Measurements from ENCODE around the gene CFAP221. TPM values are rescaled to one million over a fixed set of nuclear protein-coding genes. Genes with fewer than 3 reads are reported as not detected.
A peak's percentile ranks its signal among the peaks of the same experiment; 100 is the strongest.

CFAP221 gene
- total RNA-seq, 1 donor from 2014 or later: not detected

DNA sequence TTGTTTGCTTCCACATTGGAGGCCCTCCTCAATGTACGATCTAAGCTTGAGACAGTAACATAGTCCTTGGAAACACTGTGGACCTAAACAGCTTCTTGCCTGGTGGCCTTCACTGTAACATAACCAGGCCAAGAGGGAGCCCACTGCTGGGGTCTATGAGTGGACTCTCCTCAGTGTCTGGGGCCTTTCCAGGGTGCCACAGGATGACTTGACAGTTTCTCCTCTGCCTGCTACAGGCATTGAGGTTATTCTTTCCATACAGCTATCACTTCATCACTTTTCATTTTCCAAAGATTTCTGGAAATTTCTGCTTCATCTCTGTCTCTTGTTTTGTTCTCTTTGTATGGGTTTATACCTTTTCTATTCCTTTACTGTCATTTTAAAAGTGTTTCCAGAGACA, 31.3 kb upstream of the CFAP221 start:
- Mint-ChIP-seq H3K9me3 (ENCODE audit: unreplicated experiment) (no peaks in the 10 kb centered on the region), H3K4me3 (ENCODE audit: unreplicated experiment) (no peak overlapping the region), H3K36me3 (ENCODE audit: unreplicated experiment) (no peaks in the 10 kb centered on the region), H3K4me1 (ENCODE audit: unreplicated experiment) (no peaks in the 10 kb centered on the region), H3K27ac (ENCODE audit: unreplicated experiment) (no peak overlapping the region), H3K27me3 (ENCODE audit: unreplicated experiment) (peaks cover 13% of the 10 kb centered on the region)
- TF ChIP-seq, protein P1, sequence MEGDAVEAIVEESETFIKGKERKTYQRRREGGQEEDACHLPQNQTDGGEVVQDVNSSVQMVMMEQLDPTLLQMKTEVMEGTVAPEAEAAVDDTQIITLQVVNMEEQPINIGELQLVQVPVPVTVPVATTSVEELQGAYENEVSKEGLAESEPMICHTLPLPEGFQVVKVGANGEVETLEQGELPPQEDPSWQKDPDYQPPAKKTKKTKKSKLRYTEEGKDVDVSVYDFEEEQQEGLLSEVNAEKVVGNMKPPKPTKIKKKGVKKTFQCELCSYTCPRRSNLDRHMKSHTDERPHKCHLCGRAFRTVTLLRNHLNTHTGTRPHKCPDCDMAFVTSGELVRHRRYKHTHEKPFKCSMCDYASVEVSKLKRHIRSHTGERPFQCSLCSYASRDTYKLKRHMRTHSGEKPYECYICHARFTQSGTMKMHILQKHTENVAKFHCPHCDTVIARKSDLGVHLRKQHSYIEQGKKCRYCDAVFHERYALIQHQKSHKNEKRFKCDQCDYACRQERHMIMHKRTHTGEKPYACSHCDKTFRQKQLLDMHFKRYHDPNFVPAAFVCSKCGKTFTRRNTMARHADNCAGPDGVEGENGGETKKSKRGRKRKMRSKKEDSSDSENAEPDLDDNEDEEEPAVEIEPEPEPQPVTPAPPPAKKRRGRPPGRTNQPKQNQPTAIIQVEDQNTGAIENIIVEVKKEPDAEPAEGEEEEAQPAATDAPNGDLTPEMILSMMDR (IDR thresholded peaks at IDR 0.05): no peak
- peak; percentile 30 for DNase-seq (ENCODE audit: extremely low spot score, unreplicated experiment)

DNA sequence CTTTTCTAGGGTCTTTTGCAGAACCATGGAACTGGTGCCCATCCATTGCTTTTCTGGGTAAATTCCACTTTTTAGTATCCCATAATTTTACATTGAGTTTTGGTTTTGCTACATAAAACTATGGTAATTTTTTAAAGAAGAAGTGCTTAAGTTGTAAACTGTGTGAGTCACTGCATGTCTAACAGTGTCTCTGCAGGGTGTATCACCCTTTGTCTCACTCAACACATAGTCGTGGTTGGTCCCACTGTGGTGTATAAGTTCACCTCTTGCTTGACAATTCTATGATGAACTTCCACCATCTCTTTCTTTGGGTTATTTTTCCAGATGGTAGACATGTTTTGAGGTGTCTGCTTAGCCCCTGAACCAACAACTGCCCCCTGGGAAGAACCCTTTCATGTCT, 30.4 kb upstream of the CFAP221 start:
- H3K4me3 Mint-ChIP-seq (ENCODE audit: unreplicated experiment): no peak overlapping the region
- no peaks in the 10 kb centered on the region for H3K36me3 Mint-ChIP-seq (ENCODE audit: unreplicated experiment)
- no peaks in the 10 kb centered on the region for H3K4me1 Mint-ChIP-seq (ENCODE audit: unreplicated experiment)
- H3K27ac Mint-ChIP-seq (ENCODE audit: unreplicated experiment): no peak overlapping the region
- peaks cover 13% of the 10 kb centered on the region for H3K27me3 Mint-ChIP-seq (ENCODE audit: unreplicated experiment)
- TF ChIP-seq, protein P1 (IDR thresholded peaks at IDR 0.05): no peak
- no peak for DNase-seq (ENCODE audit: extremely low spot score, unreplicated experiment)
- H3K9me3 Mint-ChIP-seq (ENCODE audit: unreplicated experiment): no peaks in the 10 kb centered on the region

- DNase-seq (ENCODE audit: extremely low spot score, unreplicated experiment): no peak
- TF ChIP-seq, protein P1 (IDR thresholded peaks at IDR 0.05): no peak
- Mint-ChIP-seq H3K9me3 (ENCODE audit: unreplicated experiment) (no peaks in the 10 kb centered on the region), H3K36me3 (ENCODE audit: unreplicated experiment) (no peaks in the 10 kb centered on the region), H3K27me3 (ENCODE audit: unreplicated experiment) (peaks cover 6% of the 10 kb centered on the region), H3K4me1 (ENCODE audit: unreplicated experiment) (no peaks in the 10 kb centered on the region), H3K27ac (ENCODE audit: unreplicated experiment) (no peak overlapping the region), H3K4me3 (ENCODE audit: unreplicated experiment) (no peak overlapping the region)
These were observed 28.1 kb upstream of the CFAP221 start for GRCh38 chr2:119516121-119516520.

DNA sequence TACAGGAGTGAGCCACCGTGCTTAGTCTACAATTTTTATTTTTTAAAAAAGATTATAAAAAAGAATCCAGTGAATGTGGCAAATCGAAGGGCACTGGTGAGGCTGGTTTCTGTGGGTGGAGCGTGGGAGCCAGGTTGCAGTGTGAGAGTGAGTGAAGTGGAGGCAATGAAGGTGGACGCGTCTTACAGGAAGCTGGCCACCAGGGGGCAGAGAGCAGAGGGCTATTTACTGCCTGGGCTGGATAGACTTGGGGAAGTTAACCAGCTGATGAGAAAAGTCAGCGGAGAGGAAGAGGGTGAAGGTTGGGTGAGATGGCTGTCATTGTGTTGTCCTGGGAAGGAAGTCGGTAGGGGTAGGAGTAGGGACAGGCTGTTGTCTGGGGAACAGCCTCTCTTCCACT, 26.8 kb upstream of the CFAP221 start:
- H3K36me3 Mint-ChIP-seq (ENCODE audit: unreplicated experiment): no peaks in the 10 kb centered on the region
- peaks cover 14% of the 10 kb centered on the region for H3K27me3 Mint-ChIP-seq (ENCODE audit: unreplicated experiment)

GRCh38 chr2:119518401-119519056, 25.7 kb upstream of the CFAP221 start:
- Mint-ChIP-seq H3K4me1 (ENCODE audit: unreplicated experiment) (no peaks in the 10 kb centered on the region), H3K4me3 (ENCODE audit: unreplicated experiment) (no peak overlapping the region), H3K36me3 (ENCODE audit: unreplicated experiment) (no peaks in the 10 kb centered on the region), H3K27ac (ENCODE audit: unreplicated experiment) (no peak overlapping the region), H3K27me3 (ENCODE audit: unreplicated experiment) (peaks cover 24% of the 10 kb centered on the region), H3K9me3 (ENCODE audit: unreplicated experiment) (no peaks in the 10 kb centered on the region)
- DNase-seq (ENCODE audit: extremely low spot score, unreplicated experiment): peak; percentile 62
- TF ChIP-seq, protein P1 (IDR thresholded peaks at IDR 0.05): no peak

More for the DNA sequence above, 26.8 kb upstream of the CFAP221 start:
- H3K27ac Mint-ChIP-seq (ENCODE audit: unreplicated experiment): no peak overlapping the region
- TF ChIP-seq, protein P1 (IDR thresholded peaks at IDR 0.05): peak; percentile 41
- H3K4me1 Mint-ChIP-seq (ENCODE audit: unreplicated experiment): no peaks in the 10 kb centered on the region
- H3K4me3 Mint-ChIP-seq (ENCODE audit: unreplicated experiment): no peak overlapping the region
- H3K9me3 Mint-ChIP-seq (ENCODE audit: unreplicated experiment): no peaks in the 10 kb centered on the region
- DNase-seq (ENCODE audit: extremely low spot score, unreplicated experiment): no peak
